SK-N-MC (cell line): ENCODE data around the gene PLSCR4.

Experiments
- EZH2 ChIP-seq: fragments of 200-600 bp; sonication (generic); IDR thresholded peaks from one replicate; pipeline ENCODE4 v1.6.1; 2017; ENCODE audit warnings: antibody characterized with exemption
- POLR2AphosphoS5 ChIP-seq: IDR thresholded peaks from 2 replicates; pipeline ENCODE4 v1.6.1; 2012; ENCODE audit warnings: mild to moderate bottlenecking, low read depth, low read length, borderline replicate concordance

DNA sequence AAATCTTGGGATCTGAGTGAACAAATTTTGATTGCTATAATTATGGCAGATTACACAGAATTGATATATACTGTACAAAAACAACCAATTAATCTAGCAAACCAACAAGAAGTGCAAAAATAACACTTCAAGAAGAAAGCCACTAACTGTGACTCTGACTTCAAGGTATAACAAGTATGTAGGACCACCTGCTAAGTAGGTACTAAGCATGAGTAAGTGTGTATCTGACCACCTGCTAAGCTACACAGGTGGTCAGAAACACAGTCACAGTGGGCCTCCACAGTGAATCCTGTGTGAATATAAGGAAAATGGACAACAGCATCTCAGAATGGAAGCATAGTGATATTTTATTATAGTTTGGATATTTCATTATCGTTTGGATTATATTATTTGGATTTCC, 14.8 kb upstream of the PLSCR4 start:
- no peak for TF ChIP-seq EZH2
- no peak for TF ChIP-seq POLR2AphosphoS5
